GM06990 (cell line): Measurements from ENCODE around the gene ITGB8.

ENCODE experiments used
- DNase-seq: peaks from one replicate; pipeline ENCODE4 v3.0.0-alpha.2; 2011; ENCODE audit not compliant: insufficient read length; ENCODE audit errors: extremely low read depth
- H3K27me3 ChIP-seq: replicated peaks from 2 replicates; pipeline ENCODE4 v1.6.0; 2011; ENCODE audit warnings: low read length; ENCODE audit not compliant: control insufficient read depth, insufficient read depth
- H3K36me3 ChIP-seq: 2 replicates; pipeline ENCODE4 v1.5.1; 2011; ENCODE audit warnings: low read length; ENCODE audit not compliant: control insufficient read depth, insufficient read depth
- H3K4me3 ChIP-seq: replicated peaks from 2 replicates; pipeline ENCODE4 v1.5.1; 2011; ENCODE audit warnings: low read depth, mild to moderate bottlenecking, control low read depth, low read length
- CTCF ChIP-seq: IDR thresholded peaks from 2 replicates; pipeline ENCODE4 v1.5.1; 2011; ENCODE audit warnings: low read length, control low read depth, mild to moderate bottlenecking, inconsistent platforms; ENCODE audit not compliant: insufficient read depth, poor library complexity, severe bottlenecking

ITGB8 gene

GRCh38 chr7:20346577-20346976 is 15.9 kb downstream of the ITGB8 start:
- no peak for DNase-seq
- H3K36me3 ChIP-seq = no peaks in the 10 kb centered on the region
- H3K4me3 ChIP-seq = no peak overlapping the region
- H3K27me3 ChIP-seq = no peaks in the 10 kb centered on the region
- no peak for TF ChIP-seq CTCF

- Histone ChIP-seq H3K36me3 (no peaks in the 10 kb centered on the region), H3K4me3 (no peak overlapping the region), H3K27me3 (no peaks in the 10 kb centered on the region)
- no peak for DNase-seq
- TF ChIP-seq CTCF = no peak
These were observed 17.0 kb downstream of the ITGB8 start for GRCh38 chr7:20347680-20348079.

GRCh38 chr7:20348125-20348807 is 17.6 kb downstream of the ITGB8 start:
- no peak for TF ChIP-seq CTCF
- no peaks in the 10 kb centered on the region for H3K36me3 ChIP-seq
- no peak overlapping the region for H3K4me3 ChIP-seq
- no peak for DNase-seq
- no peaks in the 10 kb centered on the region for H3K27me3 ChIP-seq

- no peak for DNase-seq
- TF ChIP-seq CTCF = no peak
- Histone ChIP-seq H3K27me3 (no peaks in the 10 kb centered on the region), H3K36me3 (no peaks in the 10 kb centered on the region), H3K4me3 (no peak overlapping the region)
These were observed 19.8 kb downstream of the ITGB8 start for GRCh38 chr7:20350518-20350951.

- TF ChIP-seq CTCF = no peak
- Histone ChIP-seq H3K36me3 (no peaks in the 10 kb centered on the region), H3K4me3 (no peak overlapping the region), H3K27me3 (no peaks in the 10 kb centered on the region)
- no peak for DNase-seq
These were observed 20.4 kb downstream of the ITGB8 start for GRCh38 chr7:20350996-20351692.
